ENCODE results near the gene ACR.
"Not testable (repeated sequence)": the region's sequence is repeated elsewhere in the genome, so short reads cannot be mapped to it uniquely, and the experiment has no call there.

GRCh38 chr22:50775132-50775531 lies 37.1 kb downstream of the ACR start:
- peak; percentile 41 for TF ChIP-seq CTCF (CRISPR knock-in tag; IDR thresholded peaks at IDR 0.05)
- TF ChIP-seq SP4 (CRISPR knock-in tag; IDR thresholded peaks at IDR 0.05); DNMT1 (CRISPR knock-in tag; IDR thresholded peaks at IDR 0.05); ZNF780A (CRISPR knock-in tag; IDR thresholded peaks at IDR 0.05); EZH2 (conservative IDR thresholded peaks at IDR 0.05; ENCODE audit: low read depth, low read length); BHLHE40 (IDR thresholded peaks at IDR 0.05; ENCODE audit: low read length); POLR2A (IDR thresholded peaks at IDR 0.05; ENCODE audit: insufficient read depth in 1 of 2, low read depth in 2 of 2, low read length in 2 of 2); ESRRA (CRISPR knock-in tag; IDR thresholded peaks at IDR 0.05; ENCODE audit: low read depth): not testable (repeated sequence)

All from HepG2 (cell line).